ENCODE results near the gene PDE4D.

PDE4D gene

DNA sequence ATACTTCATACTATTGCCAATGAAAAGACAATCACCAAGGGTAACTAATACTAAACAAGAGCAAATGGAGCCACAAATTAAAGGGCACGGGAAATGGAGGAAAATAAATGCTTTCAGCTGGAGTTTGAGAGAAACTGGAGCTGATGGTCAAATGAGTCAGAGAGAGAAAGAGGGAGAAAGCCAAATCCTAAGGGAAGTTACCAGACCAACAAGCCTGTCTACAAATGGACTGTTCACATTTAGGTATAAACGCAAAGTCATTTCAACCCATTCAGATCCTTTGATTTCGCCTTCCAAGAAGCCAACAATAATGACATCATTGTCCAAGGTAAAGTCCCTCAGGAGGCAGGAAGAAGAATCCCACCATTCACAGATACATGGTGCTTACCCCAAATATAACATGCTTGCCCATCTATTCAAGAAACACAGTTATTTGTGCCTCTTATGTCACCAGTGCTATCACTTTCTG lies 958.9 kb downstream of the PDE4D start:
- FAIRE-seq, result no peak

DNA sequence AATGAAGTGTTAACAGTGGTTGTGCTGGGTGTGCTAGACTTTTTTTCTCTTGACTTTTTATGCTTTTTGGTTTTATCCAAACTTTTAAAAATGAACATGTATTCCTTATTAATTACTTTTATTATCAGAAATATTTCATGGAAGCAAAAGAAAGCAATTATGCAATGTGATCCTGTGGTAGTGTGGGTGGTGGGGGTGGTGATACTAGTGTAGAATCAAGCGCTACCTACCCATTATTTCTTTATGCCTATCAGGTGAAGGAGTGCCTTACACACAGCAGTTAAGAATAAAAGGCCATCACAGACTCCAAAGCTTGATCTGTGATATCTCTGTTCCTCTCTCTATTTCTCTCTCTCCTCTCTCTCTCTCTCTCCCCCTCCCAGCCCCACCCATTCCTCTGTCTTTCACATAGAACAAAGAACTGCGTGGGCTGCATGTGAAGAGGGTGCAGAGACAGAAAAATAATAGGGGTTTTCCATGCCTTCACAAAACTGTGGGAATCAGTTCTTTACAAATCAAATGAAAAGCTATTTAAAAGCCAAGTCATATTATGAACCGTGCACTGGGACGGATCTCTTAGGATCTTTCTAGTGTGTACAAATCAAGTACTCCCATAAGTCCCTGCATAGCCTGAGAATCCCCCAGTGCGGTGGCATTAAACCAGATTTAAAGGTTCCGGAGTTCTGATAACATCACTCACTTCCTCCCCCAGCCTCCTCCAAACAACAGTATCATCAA lies 959.5 kb downstream of the PDE4D start:
- FAIRE-seq, result no peak

DNA sequence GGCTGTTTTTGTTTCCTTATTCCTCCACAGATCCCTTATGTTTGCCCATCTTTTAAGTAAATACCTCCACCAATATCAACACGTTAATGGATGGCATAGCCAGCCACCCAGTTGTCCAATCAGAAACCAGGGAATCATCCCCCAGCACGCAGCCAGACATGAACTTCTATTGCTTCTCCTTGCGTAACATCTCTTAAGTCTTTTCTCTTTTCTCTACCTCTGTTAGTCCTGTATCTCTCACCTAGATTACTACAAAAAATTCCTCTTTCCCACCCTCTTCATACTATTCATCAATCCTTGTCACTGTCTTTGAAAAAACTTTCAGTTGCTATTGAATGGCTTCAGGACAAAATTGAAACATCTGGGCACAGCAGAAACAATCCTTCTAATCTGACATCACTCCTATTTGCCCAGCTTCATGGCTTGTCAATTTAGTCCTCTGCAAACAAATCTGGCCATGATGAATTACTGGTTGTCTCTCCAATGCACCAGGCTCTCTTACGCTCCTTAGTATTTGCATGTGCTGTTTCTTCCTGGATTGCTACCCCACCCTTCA lies 961.4 kb downstream of the PDE4D start:
- FAIRE-seq, result no peak

DNA sequence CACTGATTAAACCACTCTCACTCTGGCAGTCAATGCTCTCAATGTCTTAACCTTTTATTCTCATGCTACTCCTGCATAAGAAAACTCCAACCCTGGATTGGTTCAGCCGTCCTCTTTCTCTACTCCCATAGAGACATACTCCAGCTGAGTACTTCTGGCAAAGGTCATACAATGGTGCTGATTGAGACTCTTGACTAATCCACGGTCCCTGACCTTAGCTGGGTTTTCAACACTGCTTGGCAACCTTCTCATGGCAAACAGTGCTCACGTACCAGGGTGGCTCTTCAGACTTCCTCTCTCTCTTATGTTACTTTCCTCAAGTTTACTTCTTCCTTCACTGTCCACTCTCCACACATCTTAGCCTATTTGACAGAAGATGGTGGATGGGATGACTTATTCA lies 963.0 kb downstream of the PDE4D start:
- FAIRE-seq, result no peak

DNA sequence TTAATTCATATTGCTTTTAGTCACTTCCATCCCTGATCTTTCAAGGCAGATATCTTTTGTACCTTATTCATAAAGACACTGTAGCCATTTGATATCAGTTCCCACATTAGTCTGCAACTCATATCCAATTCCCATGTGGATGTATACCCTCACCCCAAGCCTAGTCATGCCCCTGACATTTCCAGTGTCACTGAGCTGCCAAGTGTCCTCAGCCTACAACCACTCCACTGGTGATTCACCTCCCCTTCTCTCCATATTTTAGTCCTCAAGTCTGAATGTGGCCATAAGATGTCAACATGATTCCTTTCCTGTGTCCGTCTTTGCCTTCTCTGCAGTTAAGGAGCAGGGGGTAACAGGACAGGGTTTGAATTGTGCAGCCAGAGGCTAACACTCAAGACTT lies 963.8 kb downstream of the PDE4D start:
- no peak for FAIRE-seq

DNA sequence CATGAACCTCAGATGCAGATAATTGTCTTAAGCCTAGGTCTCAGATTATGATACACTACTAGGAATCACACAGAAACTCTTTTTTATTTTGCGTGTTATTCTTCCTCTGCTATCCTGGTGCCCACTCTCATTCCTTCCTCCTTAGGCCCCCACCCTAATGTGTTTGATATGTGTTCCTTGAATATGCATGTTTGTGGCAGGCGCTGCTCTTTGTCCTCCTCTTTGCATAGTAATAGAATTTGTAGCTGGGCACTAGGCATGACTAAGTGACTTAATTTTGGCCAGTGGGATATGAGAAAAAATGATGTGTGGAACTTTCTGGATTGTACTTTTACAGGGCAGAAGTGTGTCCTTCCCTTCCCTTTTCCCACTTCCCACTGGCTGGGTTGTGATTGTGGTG lies 965.6 kb downstream of the PDE4D start:
- FAIRE-seq, result no peak

DNA sequence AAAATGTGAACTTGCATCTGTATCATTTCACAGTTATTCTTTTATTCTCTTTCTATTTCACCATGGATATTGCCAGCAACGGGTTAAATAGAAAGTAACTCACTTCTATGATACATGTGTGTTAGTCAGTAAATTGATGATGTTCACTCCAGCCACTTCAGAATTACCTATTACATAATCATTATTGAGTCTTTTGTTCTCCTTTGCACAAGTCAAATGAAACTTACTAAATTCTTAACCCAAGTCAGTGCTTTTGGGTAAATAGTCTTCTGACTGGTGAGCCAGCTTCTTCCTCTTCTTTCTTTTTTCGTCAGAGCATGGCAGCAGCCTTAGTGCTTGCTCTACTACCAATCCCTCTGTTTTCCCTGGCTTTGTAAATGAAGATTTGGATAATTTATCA lies 966.3 kb downstream of the PDE4D start:
- FAIRE-seq, result peak; percentile 23

DNA sequence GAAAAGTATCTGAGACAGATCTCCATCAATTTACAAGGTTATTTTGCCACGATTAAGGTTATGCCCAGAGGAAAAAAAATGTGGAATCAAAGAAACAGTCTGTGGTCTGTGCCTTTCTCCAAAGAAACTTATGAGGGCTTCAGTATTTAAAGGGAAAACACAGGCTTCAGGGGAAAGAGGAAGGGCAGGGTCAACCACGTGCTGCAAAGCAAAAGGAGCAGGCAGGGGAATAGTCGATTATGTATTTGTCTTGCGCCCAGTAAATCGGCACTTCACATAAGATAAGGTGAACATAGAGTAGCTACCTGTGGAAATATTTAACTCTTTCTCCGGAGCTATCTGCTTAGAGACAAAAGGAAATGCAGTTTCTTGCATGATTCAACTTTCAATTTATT lies 967.0 kb downstream of the PDE4D start:
- no peak for FAIRE-seq

DNA sequence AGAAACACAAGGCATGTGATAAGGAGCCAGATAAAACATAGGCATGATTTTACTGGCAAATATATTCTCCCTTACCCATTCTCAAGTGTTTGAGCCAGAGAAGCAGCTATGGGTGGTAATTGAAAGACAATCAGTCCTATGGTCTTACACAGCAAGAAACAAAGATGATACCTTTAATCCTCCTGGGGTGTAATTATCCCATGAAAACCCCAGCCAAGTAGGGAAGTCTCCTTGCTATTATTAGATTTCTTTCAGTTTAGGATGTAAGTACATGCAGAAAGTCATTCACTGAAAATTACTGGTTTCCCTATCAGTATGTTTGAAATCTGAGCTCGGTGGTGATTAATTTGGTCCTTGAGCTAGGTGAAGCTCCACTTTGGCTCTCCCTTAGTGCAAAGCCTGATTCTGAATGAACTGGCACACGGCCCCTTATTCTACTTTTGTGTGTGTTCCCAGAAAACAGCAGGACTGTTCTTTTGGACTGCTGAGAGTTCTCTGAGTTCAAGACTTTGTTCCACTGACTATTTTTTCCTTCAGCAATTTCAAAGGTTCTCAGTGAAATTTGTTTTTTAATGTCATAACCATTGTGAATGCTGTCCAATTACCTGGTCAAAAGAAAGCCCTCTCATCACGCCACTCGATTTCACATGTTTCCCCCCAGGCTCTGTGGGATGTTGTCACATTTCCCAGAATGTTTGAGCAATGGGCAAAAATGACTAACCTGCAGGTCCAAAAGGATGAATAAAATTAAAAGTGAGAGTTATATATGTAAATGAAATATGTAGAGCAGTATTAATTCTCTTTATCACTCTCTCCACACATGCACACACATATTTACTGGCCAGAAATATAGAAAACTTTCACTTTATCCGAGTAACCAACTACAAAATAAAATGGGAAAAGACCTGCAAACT lies 967.6 kb downstream of the PDE4D start:
- FAIRE-seq, result peak; percentile 98

DNA sequence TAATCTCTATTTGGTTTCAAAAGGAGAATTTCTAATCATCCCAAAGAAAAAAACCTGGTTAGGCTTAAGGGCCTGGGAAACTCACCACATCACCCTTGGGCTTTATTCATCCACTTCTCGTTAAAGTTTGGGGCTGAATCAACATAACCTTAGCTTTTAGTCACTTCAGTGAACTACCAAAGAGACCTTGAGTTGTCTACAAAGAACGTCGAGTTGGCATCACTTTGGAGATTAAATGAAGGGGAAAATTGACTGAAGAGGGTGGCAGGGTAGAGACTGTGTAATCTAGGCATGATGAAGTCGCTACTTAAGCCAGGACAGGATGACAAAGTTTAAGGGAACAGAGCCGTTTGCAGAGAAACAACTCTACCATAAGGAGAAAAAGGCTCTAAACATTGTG lies 969.2 kb downstream of the PDE4D start:
- FAIRE-seq, result peak; percentile 95

DNA sequence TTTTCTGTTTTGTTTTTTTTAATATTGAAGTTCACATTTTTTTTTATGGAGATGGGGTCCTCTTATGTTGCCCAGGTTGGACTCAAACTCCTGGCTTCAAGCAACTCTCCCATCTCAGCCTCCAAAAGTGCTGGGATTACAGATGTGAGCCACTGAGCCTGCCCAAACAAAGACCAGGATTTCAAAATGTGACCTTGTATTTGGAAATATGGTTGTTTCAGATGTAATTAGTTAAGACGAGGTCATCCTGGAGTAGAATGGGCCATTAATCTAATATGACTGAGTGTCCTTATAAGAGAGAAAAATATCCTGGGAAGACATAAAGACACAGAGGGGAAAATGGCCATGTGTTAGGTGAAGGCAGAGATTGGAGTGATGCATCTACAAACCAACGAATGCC lies 970.2 kb downstream of the PDE4D start:
- peak; percentile 51 for FAIRE-seq

DNA sequence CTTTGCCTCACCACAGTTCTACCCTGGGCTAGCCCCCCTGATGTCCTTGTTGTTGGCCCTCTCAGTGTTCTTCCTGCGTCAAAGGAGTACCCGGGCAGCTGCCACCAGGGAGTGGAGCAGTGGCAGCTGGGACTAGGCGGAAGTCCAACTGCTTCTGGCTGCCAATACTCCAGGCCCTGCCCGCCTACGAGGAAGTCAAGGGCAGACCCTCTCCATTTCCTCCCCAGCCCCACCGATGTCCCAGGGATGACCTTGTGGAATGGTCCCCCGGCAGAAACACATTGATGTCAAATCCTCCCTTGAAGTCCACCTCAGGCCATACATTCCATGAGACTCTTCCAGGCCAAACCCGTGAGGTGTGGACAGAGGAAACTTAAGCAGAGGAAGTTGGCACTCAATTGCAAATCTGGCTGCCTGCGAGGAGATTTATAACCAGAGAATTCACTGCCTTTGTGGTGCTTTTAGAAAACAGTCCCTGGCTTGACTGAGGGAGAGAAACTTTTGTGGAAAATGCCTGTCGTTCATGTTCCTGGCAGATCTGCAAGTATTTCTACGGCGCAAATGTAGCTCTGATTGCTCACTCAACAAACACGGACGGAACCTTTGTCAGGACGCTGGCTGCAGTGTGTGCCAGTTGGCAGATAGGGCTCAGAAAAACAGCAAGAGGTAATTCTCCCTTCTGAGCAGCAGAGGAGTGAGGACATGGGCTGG lies 970.9 kb downstream of the PDE4D start:
- FAIRE-seq, result peak; percentile 82

DNA sequence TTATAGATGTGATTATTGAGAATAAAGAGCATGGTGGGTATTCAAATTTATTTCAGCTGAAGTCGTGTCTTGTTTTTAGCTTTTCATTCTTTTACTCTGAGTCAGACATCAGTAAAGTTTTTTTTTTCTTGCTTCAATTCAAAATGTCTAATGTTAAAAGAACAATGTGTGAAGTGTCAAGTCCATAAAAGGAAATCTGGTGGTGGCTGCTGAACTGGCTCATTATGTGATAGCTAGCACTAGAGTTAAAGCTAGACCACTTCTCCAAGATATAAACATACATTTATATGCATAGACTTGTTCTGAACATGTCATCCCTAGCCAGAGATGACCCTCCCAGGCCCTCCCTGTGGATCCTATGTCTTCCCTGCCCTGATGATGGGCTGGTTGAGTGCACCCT lies 972.4 kb downstream of the PDE4D start:
- no peak for FAIRE-seq

DNA sequence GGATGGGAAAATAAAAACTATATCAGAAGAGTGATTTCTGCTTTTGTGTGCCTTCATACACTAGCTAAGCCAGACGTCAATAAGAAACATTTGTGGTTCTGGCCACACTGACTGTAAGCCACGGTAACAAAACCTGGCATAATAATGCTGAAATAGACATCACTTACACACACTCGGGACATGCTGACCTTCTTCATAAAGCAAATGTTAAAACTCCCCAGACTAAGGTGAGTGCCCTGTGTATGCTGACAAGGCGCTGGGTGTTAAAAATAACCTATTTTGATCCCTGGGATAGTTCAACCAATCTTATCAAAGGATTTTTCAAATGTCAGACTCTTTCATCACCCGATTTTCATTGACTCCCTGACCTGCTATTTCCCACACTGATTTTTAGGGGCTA lies 973.7 kb downstream of the PDE4D start:
- no peak for FAIRE-seq

Measured in A204.1 (cell line).